K562 (cell line): ENCODE data around the gene REEP3. TPM values are rescaled to one million over a fixed set of nuclear protein-coding genes. Genes with fewer than 3 reads are reported as not detected.

ENCODE experiments used
- ATF7 ChIP-seq: fragments of 450-650 bp; IDR thresholded peaks from 2 replicates; pipeline ENCODE4 v1.7.1; 2014; ENCODE audit warnings: mild to moderate bottlenecking, moderate library complexity
- EHMT2 ChIP-seq: fragments of 450-650 bp; IDR thresholded peaks from 2 replicates; pipeline ENCODE4 v1.6.1; 2018; ENCODE audit warnings: antibody characterized with exemption
- ELF4 ChIP-seq: fragments of 450-650 bp; formaldehyde crosslinking; IDR thresholded peaks from 2 replicates; pipeline ENCODE4 v1.4.0; 2022; ENCODE audit warnings: missing genetic modification characterization
- HNRNPH1 ChIP-seq: fragments of 200-400 bp; formaldehyde crosslinking; optimal IDR thresholded peaks from 2 replicates; pipeline ENCODE3; 2017; ENCODE audit warnings: low read depth, mild to moderate bottlenecking, low read length, moderate library complexity
- ILF3 ChIP-seq: fragments of 450-650 bp; IDR thresholded peaks from 2 replicates; pipeline ENCODE4 v1.6.1; 2018; ENCODE audit warnings: antibody characterized with exemption, mild to moderate bottlenecking, moderate library complexity, borderline replicate concordance
- LEF1 ChIP-seq: fragments of 450-650 bp; IDR thresholded peaks from 2 replicates; pipeline ENCODE4 v1.6.1; 2016; ENCODE audit warnings: mild to moderate bottlenecking
- MITF ChIP-seq: IDR thresholded peaks from 2 replicates; pipeline ENCODE4 v1.6.1; 2014; ENCODE audit warnings: antibody characterized with exemption
- NFATC3 ChIP-seq: fragments of 450-650 bp; IDR thresholded peaks from 2 replicates; pipeline ENCODE4 v1.6.1; 2017; ENCODE audit warnings: mild to moderate bottlenecking
- NR2F6 ChIP-seq: fragments of 450-650 bp; formaldehyde crosslinking; IDR thresholded peaks from 2 replicates; pipeline ENCODE4 v1.4.0; 2020; ENCODE audit warnings: mild to moderate bottlenecking
- TAL1 ChIP-seq: fragments of 450-650 bp; IDR thresholded peaks from 2 replicates; pipeline ENCODE4 v1.6.1; 2016; ENCODE audit warnings: mild to moderate bottlenecking
- THRAP3 ChIP-seq: fragments of 450-650 bp; IDR thresholded peaks from 2 replicates; pipeline ENCODE4 v1.6.1; 2016; ENCODE audit warnings: mild to moderate bottlenecking, inconsistent platforms, borderline replicate concordance
- XRCC4 ChIP-seq: IDR thresholded peaks from one replicate; pipeline ENCODE4 v1.6.1; 2011; ENCODE audit not compliant: insufficient read depth, insufficient read length; ENCODE audit errors: extremely low read depth
- ZBTB5 ChIP-seq: fragments of 450-650 bp; IDR thresholded peaks from 2 replicates; pipeline ENCODE4 v1.6.1; 2017; ENCODE audit warnings: antibody characterized with exemption
- ZNF124 ChIP-seq: sonication (generic); formaldehyde crosslinking; IDR thresholded peaks from 2 replicates; pipeline ENCODE4 v1.8.1; 2022; ENCODE audit warnings: missing genetic modification reagents
- ZNF384 ChIP-seq: IDR thresholded peaks from 2 replicates; pipeline ENCODE4 v1.6.1; 2012; ENCODE audit warnings: low read depth, low read length, improper control_type of control experiment
- ZNF668 ChIP-seq: fragments of 250-450 bp; sonication (Bioruptor Pico); IDR thresholded peaks from 2 replicates; pipeline ENCODE4 v1.8.0; 2022; ENCODE audit warnings: mild to moderate bottlenecking, inconsistent platforms
- ZNF780A ChIP-seq: fragments of 250-450 bp; sonication (Bioruptor Pico); IDR thresholded peaks from 2 replicates; pipeline ENCODE4 v1.5.0; 2021; ENCODE audit warnings: mild to moderate bottlenecking
- polyA plus RNA-seq, 8 experiments: library from polyadenylated mRNA; depleted of rRNA in 4 of 8; stranded (reverse) in 5 of 8; unstranded in 3 of 8; fragments of >200 nt; fragmentation: Nextera tagmentation in 2 of 8; fragmentation: Illumina TruSeq in 1 of 8; extraction: Ambion mirVana in 2 of 8; extraction: Trizol in 1 of 8; gene quantifications; 2 replicates each; pipeline versions ENCODE4 v1.2.1 to v1.2.3, GENCODE V29; 2011 to 2014; ENCODE audit warnings: inconsistent platforms in 1 of 8, missing spikeins in 1 of 8
- total RNA-seq, 7 experiments: library from RNA; depleted of rRNA in 6 of 7; stranded (reverse); fragments of >200 nt in 6 of 7; fragmentation: Illumina TruSeq in 2 of 7; extraction: Trizol in 2 of 7; gene quantifications; 2 replicates each; pipeline versions ENCODE4 v1.2.1 to v1.2.3, GENCODE V29; 2011 to 2021; ENCODE audit warnings: low replicate concordance in 1 of 7
- TF ChIP-seq, protein P1 (sequence below): sonication (generic); formaldehyde crosslinking; IDR thresholded peaks from 2 replicates; pipeline ENCODE4 v1.8.0; 2022; ENCODE audit warnings: missing genetic modification reagents, mild to moderate bottlenecking, borderline replicate concordance
- TF ChIP-seq, protein P2 (sequence below): fragments of 200-800 bp; sonication (Bioruptor generic); IDR thresholded peaks from 2 replicates; pipeline ENCODE4 v1.6.1; 2016; ENCODE audit warnings: missing genetic modification characterization, missing compliant biosample characterization
- TF ChIP-seq, protein P3 (sequence below): fragments of 450-650 bp; IDR thresholded peaks from 2 replicates; pipeline ENCODE4 v1.6.1; 2016

REEP3 gene
- total and polyA plus RNA-seq, 9 of the 15 experiments (the other 6 are each of a cell fraction or from before 2014, with no cell fraction given), result 3.4 to 13.4 (median 9.2) TPM

DNA sequence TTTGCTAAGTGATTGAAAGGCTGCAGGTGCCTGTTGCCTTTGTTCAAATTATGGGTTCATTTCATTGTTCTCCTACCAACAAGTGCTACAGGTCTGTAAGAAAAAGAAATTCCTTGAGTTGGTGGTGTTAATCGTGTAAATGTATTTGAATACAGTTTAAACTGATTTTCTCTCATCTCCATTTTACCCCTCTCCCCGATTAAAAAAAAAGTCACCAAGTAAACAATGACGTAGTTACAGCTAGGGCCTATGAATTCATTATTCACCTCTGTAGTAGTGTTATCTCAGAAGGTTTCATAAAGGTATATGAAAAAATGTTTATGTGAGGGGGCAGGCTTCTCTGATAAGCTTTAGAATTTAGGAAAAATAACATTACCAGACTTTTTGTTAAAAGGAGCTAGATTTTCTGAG is 1.1 kb downstream of the REEP3 start (continued):
- TF ChIP-seq MITF (no peak), EHMT2 (no peak), ZNF668 (CRISPR knock-in tag) (0 out of 2 replicates have a peak, but pooled peaks have one; percentile 49), ZNF384 (peak; percentile 58; the same call in 1 of the 2 replicates), ELF4 (no peak), NFATC3 (no peak), TAL1 (no peak), ZNF780A (no peak), HNRNPH1 (no peak), ZNF124 (no peak), ZBTB5 (no peak), XRCC4 (no peak), THRAP3 (peak; percentile 17; the same call in 1 of the 2 replicates), NR2F6 (CRISPR knock-in tag) (no peak), LEF1 (no peak), ILF3 (0 out of 2 replicates have a peak, but pooled peaks have one; percentile 55), ATF7 (peak; percentile 67; the same call in 1 of the 2 replicates)
- TF ChIP-seq, protein P1, sequence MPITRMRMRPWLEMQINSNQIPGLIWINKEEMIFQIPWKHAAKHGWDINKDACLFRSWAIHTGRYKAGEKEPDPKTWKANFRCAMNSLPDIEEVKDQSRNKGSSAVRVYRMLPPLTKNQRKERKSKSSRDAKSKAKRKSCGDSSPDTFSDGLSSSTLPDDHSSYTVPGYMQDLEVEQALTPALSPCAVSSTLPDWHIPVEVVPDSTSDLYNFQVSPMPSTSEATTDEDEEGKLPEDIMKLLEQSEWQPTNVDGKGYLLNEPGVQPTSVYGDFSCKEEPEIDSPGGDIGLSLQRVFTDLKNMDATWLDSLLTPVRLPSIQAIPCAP, result no peak
- TF ChIP-seq, protein P2, sequence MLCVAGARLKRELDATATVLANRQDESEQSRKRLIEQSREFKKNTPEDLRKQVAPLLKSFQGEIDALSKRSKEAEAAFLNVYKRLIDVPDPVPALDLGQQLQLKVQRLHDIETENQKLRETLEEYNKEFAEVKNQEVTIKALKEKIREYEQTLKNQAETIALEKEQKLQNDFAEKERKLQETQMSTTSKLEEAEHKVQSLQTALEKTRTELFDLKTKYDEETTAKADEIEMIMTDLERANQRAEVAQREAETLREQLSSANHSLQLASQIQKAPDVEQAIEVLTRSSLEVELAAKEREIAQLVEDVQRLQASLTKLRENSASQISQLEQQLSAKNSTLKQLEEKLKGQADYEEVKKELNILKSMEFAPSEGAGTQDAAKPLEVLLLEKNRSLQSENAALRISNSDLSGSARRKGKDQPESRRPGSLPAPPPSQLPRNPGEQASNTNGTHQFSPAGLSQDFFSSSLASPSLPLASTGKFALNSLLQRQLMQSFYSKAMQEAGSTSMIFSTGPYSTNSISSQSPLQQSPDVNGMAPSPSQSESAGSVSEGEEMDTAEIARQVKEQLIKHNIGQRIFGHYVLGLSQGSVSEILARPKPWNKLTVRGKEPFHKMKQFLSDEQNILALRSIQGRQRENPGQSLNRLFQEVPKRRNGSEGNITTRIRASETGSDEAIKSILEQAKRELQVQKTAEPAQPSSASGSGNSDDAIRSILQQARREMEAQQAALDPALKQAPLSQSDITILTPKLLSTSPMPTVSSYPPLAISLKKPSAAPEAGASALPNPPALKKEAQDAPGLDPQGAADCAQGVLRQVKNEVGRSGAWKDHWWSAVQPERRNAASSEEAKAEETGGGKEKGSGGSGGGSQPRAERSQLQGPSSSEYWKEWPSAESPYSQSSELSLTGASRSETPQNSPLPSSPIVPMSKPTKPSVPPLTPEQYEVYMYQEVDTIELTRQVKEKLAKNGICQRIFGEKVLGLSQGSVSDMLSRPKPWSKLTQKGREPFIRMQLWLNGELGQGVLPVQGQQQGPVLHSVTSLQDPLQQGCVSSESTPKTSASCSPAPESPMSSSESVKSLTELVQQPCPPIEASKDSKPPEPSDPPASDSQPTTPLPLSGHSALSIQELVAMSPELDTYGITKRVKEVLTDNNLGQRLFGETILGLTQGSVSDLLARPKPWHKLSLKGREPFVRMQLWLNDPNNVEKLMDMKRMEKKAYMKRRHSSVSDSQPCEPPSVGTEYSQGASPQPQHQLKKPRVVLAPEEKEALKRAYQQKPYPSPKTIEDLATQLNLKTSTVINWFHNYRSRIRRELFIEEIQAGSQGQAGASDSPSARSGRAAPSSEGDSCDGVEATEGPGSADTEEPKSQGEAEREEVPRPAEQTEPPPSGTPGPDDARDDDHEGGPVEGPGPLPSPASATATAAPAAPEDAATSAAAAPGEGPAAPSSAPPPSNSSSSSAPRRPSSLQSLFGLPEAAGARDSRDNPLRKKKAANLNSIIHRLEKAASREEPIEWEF (CRISPR knock-in tag), result no peak
- TF ChIP-seq, protein P3, sequence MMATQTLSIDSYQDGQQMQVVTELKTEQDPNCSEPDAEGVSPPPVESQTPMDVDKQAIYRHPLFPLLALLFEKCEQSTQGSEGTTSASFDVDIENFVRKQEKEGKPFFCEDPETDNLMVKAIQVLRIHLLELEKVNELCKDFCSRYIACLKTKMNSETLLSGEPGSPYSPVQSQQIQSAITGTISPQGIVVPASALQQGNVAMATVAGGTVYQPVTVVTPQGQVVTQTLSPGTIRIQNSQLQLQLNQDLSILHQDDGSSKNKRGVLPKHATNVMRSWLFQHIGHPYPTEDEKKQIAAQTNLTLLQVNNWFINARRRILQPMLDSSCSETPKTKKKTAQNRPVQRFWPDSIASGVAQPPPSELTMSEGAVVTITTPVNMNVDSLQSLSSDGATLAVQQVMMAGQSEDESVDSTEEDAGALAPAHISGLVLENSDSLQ, result no peak
